Measurements from ENCODE around the gene GLIPR1L1. TPM values are rescaled to one million over a fixed set of nuclear protein-coding genes. Genes with fewer than 3 reads are reported as not detected.

Gene GLIPR1L1
- total RNA-seq, 1 experiment from 2014 or later: not detected

DNA sequence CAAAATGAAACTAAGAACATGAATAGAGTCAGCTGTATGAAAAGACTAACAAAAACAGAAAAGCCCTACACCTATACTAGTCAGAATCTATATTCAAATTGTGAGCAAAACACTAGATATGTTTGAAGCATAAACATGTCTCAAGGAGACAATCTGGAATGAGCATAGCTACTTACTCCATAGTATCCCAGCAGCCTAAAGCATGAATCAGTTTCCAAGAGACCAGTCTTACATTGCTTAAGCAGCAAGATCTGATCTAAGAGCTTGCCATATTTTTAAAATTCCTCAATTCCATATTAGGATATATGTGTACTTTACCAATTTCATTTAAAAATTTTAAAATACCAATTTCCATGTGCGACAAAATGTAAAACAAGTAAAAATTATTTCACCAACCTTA, 12.0 kb upstream of the GLIPR1L1 start:
- no peaks in the 10 kb centered on the region for H3K9me3 Mint-ChIP-seq
- ATAC-seq (no peak), DNase-seq (ENCODE audit: low spot score) (no peak)
- ChIA-PET POLR2A (no interaction called here), CTCF (no interaction called here)
- no peak overlapping the region for H3K4me3 Mint-ChIP-seq
- no peaks in the 10 kb centered on the region for H3K27me3 Mint-ChIP-seq (ENCODE audit: low read depth)
- no peaks in the 10 kb centered on the region for H3K36me3 Mint-ChIP-seq
- no peak for TF ChIP-seq NR3C1 (CRISPR knock-in tag; conservative IDR thresholded peaks at IDR 0.05; ENCODE audit: low read depth)
- TF ChIP-seq CREM (CRISPR knock-in tag; IDR thresholded peaks at IDR 0.05): no peak
- TF ChIP-seq HMGA2 (CRISPR knock-in tag; IDR thresholded peaks at IDR 0.05): no peak
- TF ChIP-seq ZBTB43 (CRISPR knock-in tag; IDR thresholded peaks at IDR 0.05): no peak
- no peak for TF ChIP-seq ATF2 (CRISPR knock-in tag; IDR thresholded peaks at IDR 0.05; ENCODE audit: borderline replicate concordance, low read depth)
- TF ChIP-seq USF1 (CRISPR knock-in tag; IDR thresholded peaks at IDR 0.05): no peak
- no peak for TF ChIP-seq ZNF512 (CRISPR knock-in tag; IDR thresholded peaks at IDR 0.05; ENCODE audit: borderline replicate concordance)
- no peak for TF ChIP-seq ZNF671 (CRISPR knock-in tag; IDR thresholded peaks at IDR 0.05)
- no peak for TF ChIP-seq NFYB (CRISPR knock-in tag; conservative IDR thresholded peaks at IDR 0.05; ENCODE audit: low read depth)
- TF ChIP-seq OVOL2 (CRISPR knock-in tag; IDR thresholded peaks at IDR 0.05; ENCODE audit: borderline replicate concordance): no peak
- TF ChIP-seq ATF6 (CRISPR knock-in tag; IDR thresholded peaks at IDR 0.05): no peak
- TF ChIP-seq ZNF121 (CRISPR knock-in tag; IDR thresholded peaks at IDR 0.05): no peak
- TF ChIP-seq, protein P1, sequence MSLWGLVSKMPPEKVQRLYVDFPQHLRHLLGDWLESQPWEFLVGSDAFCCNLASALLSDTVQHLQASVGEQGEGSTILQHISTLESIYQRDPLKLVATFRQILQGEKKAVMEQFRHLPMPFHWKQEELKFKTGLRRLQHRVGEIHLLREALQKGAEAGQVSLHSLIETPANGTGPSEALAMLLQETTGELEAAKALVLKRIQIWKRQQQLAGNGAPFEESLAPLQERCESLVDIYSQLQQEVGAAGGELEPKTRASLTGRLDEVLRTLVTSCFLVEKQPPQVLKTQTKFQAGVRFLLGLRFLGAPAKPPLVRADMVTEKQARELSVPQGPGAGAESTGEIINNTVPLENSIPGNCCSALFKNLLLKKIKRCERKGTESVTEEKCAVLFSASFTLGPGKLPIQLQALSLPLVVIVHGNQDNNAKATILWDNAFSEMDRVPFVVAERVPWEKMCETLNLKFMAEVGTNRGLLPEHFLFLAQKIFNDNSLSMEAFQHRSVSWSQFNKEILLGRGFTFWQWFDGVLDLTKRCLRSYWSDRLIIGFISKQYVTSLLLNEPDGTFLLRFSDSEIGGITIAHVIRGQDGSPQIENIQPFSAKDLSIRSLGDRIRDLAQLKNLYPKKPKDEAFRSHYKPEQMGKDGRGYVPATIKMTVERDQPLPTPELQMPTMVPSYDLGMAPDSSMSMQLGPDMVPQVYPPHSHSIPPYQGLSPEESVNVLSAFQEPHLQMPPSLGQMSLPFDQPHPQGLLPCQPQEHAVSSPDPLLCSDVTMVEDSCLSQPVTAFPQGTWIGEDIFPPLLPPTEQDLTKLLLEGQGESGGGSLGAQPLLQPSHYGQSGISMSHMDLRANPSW (CRISPR knock-in tag; conservative IDR thresholded peaks at IDR 0.05; ENCODE audit: low read depth): no peak
- TF ChIP-seq MAX (CRISPR knock-in tag; IDR thresholded peaks at IDR 0.05): no peak
- TF ChIP-seq ZNF232 (CRISPR knock-in tag; IDR thresholded peaks at IDR 0.05): no peak
- no peak for TF ChIP-seq FOXP1 (CRISPR knock-in tag; IDR thresholded peaks at IDR 0.05; ENCODE audit: borderline replicate concordance)
- no peak for TF ChIP-seq CREB1 (CRISPR knock-in tag; IDR thresholded peaks at IDR 0.05)
- TF ChIP-seq E2F5 (CRISPR knock-in tag; IDR thresholded peaks at IDR 0.05): no peak
- H3K4me1 Mint-ChIP-seq: no peaks in the 10 kb centered on the region
- H3K27ac Mint-ChIP-seq: no peak overlapping the region
